NCI-H146 treated with DMSO at 0.1 percent for 48 hours (cell line): Measurements from ENCODE around the gene LMF1.
"Not testable (repeated sequence)": the region's sequence is repeated elsewhere in the genome, so short reads cannot be mapped to it uniquely, and the experiment has no call there.

Source experiments
- DNase-seq: peaks from one replicate; lab custom pipeline; 2025; ENCODE audit not compliant: unreplicated experiment; lab: John Stamatoyannopoulos, UW

LMF1 gene

GRCh38 chr16:852451-853185, 118.2 kb downstream of the LMF1 start:
- no peak for DNase-seq

DNA sequence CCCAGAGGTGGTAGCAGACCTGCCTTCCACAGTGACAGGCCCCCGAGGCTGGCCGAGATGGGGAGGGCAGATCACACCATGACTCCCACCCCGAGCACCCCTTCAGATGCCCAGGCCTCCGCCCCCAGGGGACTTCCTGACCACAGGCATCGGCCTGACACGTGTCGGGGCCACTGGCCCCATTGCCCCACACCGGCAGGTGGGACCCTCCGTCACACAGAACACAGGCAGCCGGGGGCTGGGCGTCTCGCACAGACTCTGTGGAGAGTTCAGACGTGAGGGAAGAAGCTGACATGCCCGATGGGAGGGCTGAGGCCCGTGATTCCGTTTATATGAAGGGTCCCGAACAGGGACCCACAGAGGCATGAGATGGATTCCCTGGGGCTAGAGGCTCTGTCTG, 118.9 kb downstream of the LMF1 start:
- no peak for DNase-seq

DNA sequence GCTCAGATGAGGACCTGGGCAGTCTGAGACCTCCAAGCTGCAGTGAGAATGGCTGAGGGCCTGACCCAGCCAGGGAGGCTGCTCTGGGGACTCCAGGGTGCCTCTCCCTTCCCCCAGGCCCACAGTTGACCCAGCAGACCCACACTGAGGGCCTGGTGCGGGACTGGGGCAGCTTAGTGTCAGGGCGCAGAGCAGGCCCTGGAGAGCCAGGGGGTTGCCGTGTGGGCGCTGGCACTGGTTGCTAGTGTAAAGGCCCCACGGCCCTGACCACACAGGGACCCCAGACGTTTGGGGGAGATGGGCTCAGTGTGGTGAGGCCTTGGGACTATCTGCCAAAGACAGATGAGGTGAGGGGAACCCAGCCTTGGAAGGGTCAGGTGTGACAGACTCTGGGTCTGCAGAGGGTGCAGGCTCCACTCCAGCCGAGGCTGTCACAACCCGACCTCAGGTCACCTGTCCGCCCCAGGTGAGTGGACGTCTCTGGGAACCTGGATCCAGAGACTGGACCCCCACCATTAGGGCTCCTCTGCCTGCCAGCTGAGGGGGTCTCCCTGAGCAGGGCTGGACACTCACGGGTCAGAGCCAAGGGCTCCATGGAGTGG, 119.5 kb downstream of the LMF1 start:
- no peak for DNase-seq

- DNase-seq = no peak
These were observed 120.1 kb downstream of the LMF1 start for GRCh38 chr16:850668-851067.

GRCh38 chr16:848510-849253, 122.1 kb downstream of the LMF1 start:
- DNase-seq = no peak

DNA sequence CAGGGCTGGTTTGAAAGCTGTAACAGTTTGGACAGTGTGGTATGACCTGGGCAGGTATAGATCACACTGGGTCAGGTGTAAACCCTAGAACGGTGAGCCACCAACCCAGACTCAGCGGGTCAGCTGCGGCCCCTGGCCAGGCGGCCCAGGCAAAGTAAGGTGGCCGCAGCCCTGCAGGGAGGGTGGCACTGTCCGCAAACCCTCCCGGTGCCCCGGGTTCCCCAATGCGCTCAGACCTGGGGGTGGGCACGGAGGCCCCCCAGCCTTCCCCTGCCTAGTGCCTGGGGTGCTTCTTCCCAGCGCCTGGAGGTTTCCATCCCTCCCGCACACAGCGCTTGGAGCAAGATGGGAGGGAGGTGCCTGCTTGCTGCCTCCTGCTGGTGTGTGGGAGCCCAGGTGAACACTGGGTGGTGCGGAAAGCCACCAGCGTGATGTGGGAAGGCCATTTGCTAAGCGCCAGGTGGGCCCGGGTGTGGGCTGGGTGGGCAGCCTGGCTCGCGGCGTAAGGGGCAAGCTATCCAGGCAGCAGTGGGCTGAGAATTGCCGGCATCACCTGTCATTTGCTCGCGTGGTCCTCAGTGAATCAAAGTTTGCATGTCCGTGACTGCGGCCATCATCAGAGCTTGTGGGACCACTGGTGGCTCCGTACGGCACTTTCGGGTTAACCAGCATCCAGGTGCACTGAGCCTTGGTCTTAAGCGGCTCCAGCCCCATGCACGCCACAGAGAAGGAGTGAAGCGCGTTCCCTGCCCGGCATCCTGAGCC, 122.9 kb downstream of the LMF1 start:
- DNase-seq = no peak

GRCh38 chr16:847151-847550, 123.6 kb downstream of the LMF1 start:
- no peak for DNase-seq

DNA sequence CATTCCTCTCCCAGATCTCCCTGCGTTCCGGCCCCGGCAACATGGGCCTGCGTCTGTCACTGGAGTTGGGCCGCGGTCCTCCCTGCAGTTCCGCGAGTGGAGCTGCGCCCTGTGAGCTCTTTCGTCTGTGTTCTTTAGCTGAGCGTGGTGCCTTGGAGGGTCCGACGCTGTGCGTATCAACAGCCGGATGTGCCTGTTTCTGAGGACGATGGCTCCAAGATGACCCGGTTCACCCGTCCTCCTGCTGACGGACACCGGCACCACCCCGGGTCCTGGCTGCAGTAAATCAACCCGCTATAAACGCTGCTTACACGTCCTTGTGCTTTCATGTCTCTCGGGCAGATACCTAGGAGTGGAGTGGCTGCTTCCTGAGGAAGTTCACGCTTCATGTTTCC, 125.4 kb downstream of the LMF1 start:
- no peak for DNase-seq

GRCh38 chr16:844638-845350, 126.0 kb downstream of the LMF1 start:
- no peak for DNase-seq

DNA sequence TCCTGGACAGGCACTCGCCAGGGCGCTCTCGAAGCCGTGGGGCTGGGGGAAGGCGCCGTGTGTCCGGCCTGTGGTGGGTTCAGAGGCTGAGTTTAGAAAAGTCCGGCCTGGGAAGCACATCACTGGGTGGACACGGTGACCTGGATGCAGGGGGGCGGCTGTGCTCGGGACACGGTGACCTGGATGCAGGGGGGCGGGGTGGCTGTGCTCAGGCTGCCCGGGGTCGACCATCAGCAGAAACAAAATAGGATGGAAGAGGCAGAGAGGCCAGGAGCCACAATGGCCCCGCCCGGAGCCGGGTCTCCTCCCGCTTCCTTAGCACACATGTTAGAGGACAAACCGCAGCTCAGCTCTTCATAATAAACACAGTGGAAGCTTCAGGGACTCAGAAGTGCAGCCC, 127.0 kb downstream of the LMF1 start:
- DNase-seq = no peak

- no peak for DNase-seq
These were observed 127.8 kb downstream of the LMF1 start for GRCh38 chr16:842711-843560.

DNA sequence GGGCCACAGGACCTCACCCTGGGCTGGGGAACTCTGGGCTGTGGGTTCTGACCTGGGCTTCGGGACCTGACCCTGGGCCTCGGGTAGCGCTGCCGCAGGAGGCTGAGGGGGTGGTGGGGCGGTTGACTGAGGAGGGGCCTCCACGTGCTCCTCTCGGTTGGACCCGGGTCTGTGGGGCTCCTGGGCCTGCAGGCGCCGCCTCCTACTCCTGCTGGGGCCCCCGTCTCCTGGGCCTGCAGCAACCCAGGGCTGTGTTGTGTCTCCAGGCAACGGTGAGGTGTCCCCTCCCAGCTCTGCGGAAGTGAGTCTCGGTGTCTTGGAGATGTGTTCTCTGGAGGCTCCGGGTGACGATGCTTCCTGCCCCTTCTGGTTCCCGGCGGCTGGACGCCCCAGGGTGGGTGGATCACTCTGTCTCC, 128.7 kb downstream of the LMF1 start:
- DNase-seq = no peak

- DNase-seq = no peak
These were observed 129.2 kb downstream of the LMF1 start for GRCh38 chr16:841455-842060.

GRCh38 chr16:840561-841454, 130.0 kb downstream of the LMF1 start:
- no peak for DNase-seq

DNA sequence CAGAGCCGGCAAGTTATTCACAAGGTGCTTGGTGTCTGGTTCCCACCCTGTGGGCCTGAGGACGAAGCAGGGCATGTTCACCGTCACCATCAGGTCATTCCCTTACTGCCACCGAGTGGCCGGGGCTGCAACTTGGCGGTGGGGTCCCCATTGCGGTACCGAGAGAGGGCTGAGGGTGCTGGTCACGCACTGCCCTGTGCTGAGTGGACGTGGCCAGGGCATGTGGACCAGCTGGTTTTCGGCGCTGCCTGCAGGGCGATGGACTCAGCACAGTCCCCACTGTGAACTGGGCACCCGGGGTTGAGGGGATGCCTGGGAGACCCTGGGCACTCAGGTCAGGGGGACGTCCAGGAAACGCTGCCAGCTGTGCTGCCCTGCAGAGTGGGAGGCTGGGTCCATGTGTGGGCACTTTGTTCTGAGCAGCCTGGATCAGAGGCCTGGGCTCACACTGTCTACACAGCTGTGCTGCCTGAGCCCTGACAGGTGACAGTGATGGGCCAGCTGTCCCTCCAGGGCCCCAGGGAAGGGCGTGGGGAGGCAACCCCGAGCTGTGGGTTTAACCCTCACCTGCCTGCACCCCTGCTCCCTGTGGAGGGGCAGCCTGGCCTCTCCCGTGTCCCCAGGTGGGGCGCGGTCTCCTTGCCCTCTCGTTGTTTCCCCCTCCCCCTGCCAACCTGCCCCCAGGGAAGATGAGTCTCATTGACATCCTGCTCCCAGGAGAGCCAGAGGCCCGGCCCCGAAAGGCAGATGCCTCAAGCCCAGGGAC, 131.0 kb downstream of the LMF1 start:
- DNase-seq = no peak

- DNase-seq = no peak
These were observed 132.0 kb downstream of the LMF1 start for GRCh38 chr16:838741-839140.

GRCh38 chr16:836822-837221, 134.0 kb downstream of the LMF1 start:
- not testable (repeated sequence) for DNase-seq

DNA sequence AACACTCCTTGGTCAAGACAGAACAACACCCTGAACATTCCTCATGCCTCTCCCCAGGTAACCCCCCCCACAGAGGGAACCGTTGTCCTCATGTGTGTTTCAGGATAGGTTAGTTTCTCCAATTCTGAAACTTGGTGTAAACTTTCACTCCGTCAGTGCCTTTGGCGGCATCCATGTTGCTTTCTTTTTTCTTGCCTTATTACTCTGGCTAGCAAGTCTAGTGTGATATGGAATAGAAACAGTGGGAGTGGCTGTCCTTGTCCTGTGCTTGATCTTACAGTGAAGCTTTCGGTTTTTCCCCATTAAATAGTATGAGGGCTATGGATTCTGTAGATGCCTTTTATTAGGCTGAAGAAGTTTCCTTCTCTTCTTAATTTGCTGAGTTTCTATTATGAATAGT, 134.6 kb downstream of the LMF1 start:
- DNase-seq = no peak
